Endodermal cell (in vitro differentiated cells): Measurements from ENCODE around the gene NPLOC4. TPM values are rescaled to one million over a fixed set of nuclear protein-coding genes. Genes with fewer than 3 reads are reported as not detected.

ENCODE experiments used
- DNase-seq: peaks from one replicate; pipeline ENCODE4 v3.0.0-alpha.2; 2017
- H3K27ac ChIP-seq: 2 replicates; pipeline ENCODE4 v1.5.1; 2013; ENCODE audit warnings: mild to moderate bottlenecking, low read depth, low read length, moderate library complexity
- H3K27me3 ChIP-seq: 2 replicates; pipeline ENCODE4 v1.6.1; 2013; ENCODE audit warnings: mild to moderate bottlenecking, low read length, moderate library complexity; ENCODE audit not compliant: insufficient read depth, control insufficient read depth, poor library complexity, severe bottlenecking
- H3K36me3 ChIP-seq: 2 replicates; pipeline ENCODE4 v1.7.0; 2013; ENCODE audit warnings: mild to moderate bottlenecking, low read length, moderate library complexity; ENCODE audit not compliant: control insufficient read depth, insufficient read depth
- H3K4me1 ChIP-seq: one replicate; pipeline ENCODE4 v1.7.0; 2013; ENCODE audit warnings: low read length; ENCODE audit not compliant: control insufficient read depth, insufficient read depth
- H3K4me3 ChIP-seq: 2 replicates; pipeline ENCODE4 v1.5.1; 2013; ENCODE audit warnings: mild to moderate bottlenecking, low read length, moderate library complexity
- H3K9ac ChIP-seq: 2 replicates; pipeline ENCODE4 v1.6.1; 2013; ENCODE audit warnings: mild to moderate bottlenecking, low read length, moderate library complexity; ENCODE audit not compliant: poor library complexity, severe bottlenecking; ENCODE audit errors: extremely low read depth
- H3K9me3 ChIP-seq: 2 replicates; pipeline ENCODE4 v1.6.1; 2013; ENCODE audit warnings: mild to moderate bottlenecking, low read length, moderate library complexity; ENCODE audit not compliant: control insufficient read depth
- H3K27ac Mint-ChIP-seq: 2 replicates; pipeline ENCODE4 v1.8.0; 2020; ENCODE audit warnings: mixed read lengths
- H3K27me3 Mint-ChIP-seq: 2 replicates; pipeline ENCODE4 v1.8.0; 2021; ENCODE audit warnings: mild to moderate bottlenecking, mixed read lengths; ENCODE audit not compliant: insufficient read depth
- H3K36me3 Mint-ChIP-seq: 2 replicates; pipeline ENCODE4 v1.8.0; 2020; ENCODE audit warnings: low read depth, mixed read lengths
- H3K4me1 Mint-ChIP-seq: 2 replicates; pipeline ENCODE4 v1.8.0; 2020; ENCODE audit warnings: mixed read lengths
- H3K4me3 Mint-ChIP-seq: 2 replicates; pipeline ENCODE4 v1.8.0; 2020; ENCODE audit warnings: mild to moderate bottlenecking, moderate library complexity, mixed read lengths
- H3K9me3 Mint-ChIP-seq: 2 replicates; pipeline ENCODE4 v1.8.0; 2020; ENCODE audit warnings: mild to moderate bottlenecking, mixed read lengths
- WGBS, 2 experiments: methylation state at CpG; one replicate each; pipeline versions ENCODE4 v1.1.5 to v1.1.7; 2013; ENCODE audit warnings: missing lambda C conversion rate in 2 of 2, mixed read lengths in 1 of 2; ENCODE audit not compliant: insufficient coverage in 1 of 2, insufficient read length in 1 of 2; 5-methylcytosine and 5-hydroxymethylcytosine counted together
- total RNA-seq, 2 donors: library from RNA; stranded (reverse); fragmentation: NEBNext Ultra II Directional in 1 of 2; extraction: Animal tissue kit (Norgen Biotek cat#: 25700) in 1 of 2; gene quantifications; 2 replicates in 1 of 2; 3 replicates in 1 of 2; pipeline ENCODE4 v1.2.1, GENCODE V29; 2021
- TF ChIP-seq, protein P1 (sequence below): fragments of 200-600 bp; sonication (generic); conservative IDR thresholded peaks from 2 replicates; pipeline ENCODE4 v1.5.0; 2021; ENCODE audit warnings: antibody characterized with exemption, mild to moderate bottlenecking

Gene NPLOC4
- total RNA-seq, 2 donors from 2014 or later: 113 to 118 TPM

DNA sequence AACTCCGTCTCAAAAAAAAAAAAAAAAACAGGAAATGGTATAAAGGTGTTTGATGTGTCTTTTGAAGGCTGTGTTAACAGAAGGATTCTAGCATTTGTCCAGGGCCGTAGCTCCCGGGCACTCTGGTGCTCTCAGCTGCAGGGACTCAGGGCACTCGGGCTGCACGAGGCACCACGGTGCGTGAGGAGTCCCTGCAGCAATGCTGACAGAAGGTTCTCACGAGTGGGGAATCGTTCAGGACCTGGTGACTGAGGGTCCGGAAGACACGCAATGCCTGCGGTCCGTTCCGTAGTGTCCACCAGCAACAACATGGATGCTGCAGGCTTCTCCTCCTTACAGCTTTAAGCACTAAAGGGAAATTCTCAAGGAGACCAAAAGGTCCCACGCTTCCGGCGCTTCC is 72.1 kb downstream of the NPLOC4 start:
- peaks cover 86% of the 10 kb centered on the region for H3K36me3 ChIP-seq
- no peaks in the 10 kb centered on the region for H3K9me3 Mint-ChIP-seq
- H3K4me3 Mint-ChIP-seq: no peak overlapping the region
- H3K4me1 ChIP-seq: no peaks in the 10 kb centered on the region
- H3K9me3 ChIP-seq: no peaks in the 10 kb centered on the region
- no peaks in the 10 kb centered on the region for H3K4me1 Mint-ChIP-seq
- peaks cover 77% of the 10 kb centered on the region for H3K36me3 Mint-ChIP-seq
- H3K27me3 ChIP-seq: no peaks in the 10 kb centered on the region
- no peak overlapping the region for H3K27ac Mint-ChIP-seq
- H3K9ac ChIP-seq: no peak overlapping the region
- H3K4me3 ChIP-seq: no peak overlapping the region
- 94 to 97% methylated on average over 16 to 17 of the region's 17 CpGs for WGBS, 2 experiments
- TF ChIP-seq, protein P1, sequence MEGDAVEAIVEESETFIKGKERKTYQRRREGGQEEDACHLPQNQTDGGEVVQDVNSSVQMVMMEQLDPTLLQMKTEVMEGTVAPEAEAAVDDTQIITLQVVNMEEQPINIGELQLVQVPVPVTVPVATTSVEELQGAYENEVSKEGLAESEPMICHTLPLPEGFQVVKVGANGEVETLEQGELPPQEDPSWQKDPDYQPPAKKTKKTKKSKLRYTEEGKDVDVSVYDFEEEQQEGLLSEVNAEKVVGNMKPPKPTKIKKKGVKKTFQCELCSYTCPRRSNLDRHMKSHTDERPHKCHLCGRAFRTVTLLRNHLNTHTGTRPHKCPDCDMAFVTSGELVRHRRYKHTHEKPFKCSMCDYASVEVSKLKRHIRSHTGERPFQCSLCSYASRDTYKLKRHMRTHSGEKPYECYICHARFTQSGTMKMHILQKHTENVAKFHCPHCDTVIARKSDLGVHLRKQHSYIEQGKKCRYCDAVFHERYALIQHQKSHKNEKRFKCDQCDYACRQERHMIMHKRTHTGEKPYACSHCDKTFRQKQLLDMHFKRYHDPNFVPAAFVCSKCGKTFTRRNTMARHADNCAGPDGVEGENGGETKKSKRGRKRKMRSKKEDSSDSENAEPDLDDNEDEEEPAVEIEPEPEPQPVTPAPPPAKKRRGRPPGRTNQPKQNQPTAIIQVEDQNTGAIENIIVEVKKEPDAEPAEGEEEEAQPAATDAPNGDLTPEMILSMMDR: no peak
- no peak for DNase-seq
- H3K27me3 Mint-ChIP-seq: no peaks in the 10 kb centered on the region
- no peak overlapping the region for H3K27ac ChIP-seq

DNA sequence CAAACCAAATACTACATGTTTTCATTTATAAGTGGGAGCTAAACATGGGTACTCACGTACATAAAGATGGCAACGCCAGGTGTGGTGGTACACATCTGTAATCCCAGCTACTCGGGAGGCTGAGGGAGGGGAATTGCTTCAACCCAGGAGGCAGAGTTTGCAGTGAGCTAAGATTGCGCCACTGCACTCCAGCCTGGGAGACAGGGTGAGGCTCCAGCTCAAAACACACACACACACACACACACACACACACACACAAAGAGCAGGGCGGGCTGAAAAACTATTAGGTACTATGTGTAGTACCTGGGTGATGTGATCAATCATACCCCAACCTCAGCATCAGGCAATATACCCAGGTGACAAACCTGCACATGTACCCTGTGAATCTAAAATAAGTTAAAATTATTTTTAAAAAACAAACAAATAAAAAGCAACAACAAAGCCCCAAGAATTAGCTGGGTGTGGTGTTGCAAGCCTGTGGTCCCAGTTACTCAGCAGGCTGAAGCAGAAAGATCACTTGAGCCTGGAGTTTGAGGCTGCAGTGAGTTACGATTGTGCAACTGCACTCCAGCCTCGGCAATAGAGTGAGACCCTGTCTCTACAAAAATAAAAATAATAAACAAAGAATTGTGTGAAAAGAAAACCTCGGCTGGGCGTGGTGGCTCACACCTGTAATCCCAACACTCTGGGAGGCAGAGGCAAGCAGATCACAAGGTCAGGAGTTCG is 72.9 kb downstream of the NPLOC4 start:
- WGBS, 2 experiments: 92 to 94% methylated on average over 6 to 8 of the region's 10 CpGs
- H3K27me3 ChIP-seq: no peaks in the 10 kb centered on the region
- H3K4me3 ChIP-seq: no peak overlapping the region
- H3K4me3 Mint-ChIP-seq: no peak overlapping the region
- H3K9ac ChIP-seq: no peak overlapping the region
- TF ChIP-seq, protein P1: no peak
- H3K36me3 Mint-ChIP-seq: peaks cover 72% of the 10 kb centered on the region
- no peaks in the 10 kb centered on the region for H3K9me3 ChIP-seq
- no peaks in the 10 kb centered on the region for H3K27me3 Mint-ChIP-seq
- H3K27ac ChIP-seq: no peak overlapping the region
- H3K36me3 ChIP-seq: peaks cover 84% of the 10 kb centered on the region
- no peaks in the 10 kb centered on the region for H3K9me3 Mint-ChIP-seq
- no peak for DNase-seq
- no peaks in the 10 kb centered on the region for H3K4me1 ChIP-seq
- no peak overlapping the region for H3K27ac Mint-ChIP-seq
- H3K4me1 Mint-ChIP-seq: no peaks in the 10 kb centered on the region

DNA sequence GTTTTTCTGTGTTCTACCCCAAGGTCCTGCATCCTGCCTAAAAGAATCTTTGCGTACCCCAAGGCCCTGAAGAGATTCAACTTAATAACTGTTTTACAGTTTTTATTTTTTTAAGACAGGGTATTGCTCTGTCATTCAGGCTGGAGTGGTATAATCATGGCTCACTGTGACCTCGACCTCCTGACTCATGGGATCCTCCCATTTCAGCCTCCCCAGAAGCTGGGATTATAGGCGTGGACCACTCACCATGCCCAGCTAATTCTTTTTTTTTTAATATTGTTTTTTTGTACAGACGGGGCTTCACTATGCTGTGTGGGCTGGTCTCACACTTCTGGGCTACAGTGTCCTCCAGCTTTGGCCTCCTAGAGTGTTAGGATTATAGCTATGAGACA is 75.4 kb downstream of the NPLOC4 start:
- Mint-ChIP-seq H3K36me3 (peaks cover 60% of the 10 kb centered on the region), H3K27me3 (no peaks in the 10 kb centered on the region), H3K9me3 (no peaks in the 10 kb centered on the region), H3K4me3 (no peak overlapping the region), H3K4me1 (no peaks in the 10 kb centered on the region), H3K27ac (no peak overlapping the region)
- no peak overlapping the region for H3K9ac ChIP-seq
- H3K4me3 ChIP-seq: no peak overlapping the region
- 88 to 93% methylated on average over 3 to 4 of the region's 4 CpGs for WGBS, 2 experiments
- no peaks in the 10 kb centered on the region for H3K9me3 ChIP-seq
- no peaks in the 10 kb centered on the region for H3K27me3 ChIP-seq
- no peaks in the 10 kb centered on the region for H3K4me1 ChIP-seq
- H3K27ac ChIP-seq: no peak overlapping the region
- peaks cover 80% of the 10 kb centered on the region for H3K36me3 ChIP-seq
- no peak for DNase-seq
- TF ChIP-seq, protein P1: no peak
